GM19099 (cell line): Measurements from ENCODE around the gene TSPOAP1.

ENCODE experiments used
- POLR2A ChIP-seq: IDR thresholded peaks from 3 replicates; pipeline ENCODE4 v1.6.1; 2011; ENCODE audit warnings: low read depth; ENCODE audit not compliant: insufficient read length; ENCODE audit errors: extremely low read depth

The TSPOAP1 gene

GRCh38 chr17:58300336-58300735, 28.3 kb downstream of the TSPOAP1 start:
- no peak for TF ChIP-seq POLR2A

- TF ChIP-seq POLR2A = no peak
Measured at GRCh38 chr17:58294034-58294433, 34.6 kb downstream of the TSPOAP1 start.

- no peak for TF ChIP-seq POLR2A
Measured at GRCh38 chr17:58291246-58291645, 37.3 kb downstream of the TSPOAP1 start.

- no peak for TF ChIP-seq POLR2A
Measured at GRCh38 chr17:58289869-58290268, 38.7 kb downstream of the TSPOAP1 start.

DNA sequence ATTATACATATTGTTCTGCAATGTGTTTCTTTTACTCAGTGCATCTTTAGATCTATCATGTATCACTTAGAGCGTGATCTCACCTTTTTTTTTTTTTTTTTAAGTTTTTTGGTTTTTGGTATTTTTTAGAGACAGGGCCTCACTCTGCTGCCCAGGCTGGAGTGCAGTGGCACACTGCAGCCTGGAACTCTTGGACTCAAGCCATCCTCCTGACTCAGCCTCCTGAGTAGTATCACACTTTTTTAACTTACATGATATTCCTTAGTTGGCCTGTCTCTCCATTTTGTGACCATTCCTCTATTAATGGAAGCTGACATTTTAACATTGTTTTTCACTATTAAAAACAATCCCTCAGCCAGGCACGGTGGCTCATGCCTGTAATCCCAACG, 43.2 kb downstream of the TSPOAP1 start:
- TF ChIP-seq POLR2A = no peak

GRCh38 chr17:58284613-58285421, 43.8 kb downstream of the TSPOAP1 start:
- no peak for TF ChIP-seq POLR2A

GRCh38 chr17:58283674-58284612, 44.7 kb downstream of the TSPOAP1 start:
- no peak for TF ChIP-seq POLR2A

DNA sequence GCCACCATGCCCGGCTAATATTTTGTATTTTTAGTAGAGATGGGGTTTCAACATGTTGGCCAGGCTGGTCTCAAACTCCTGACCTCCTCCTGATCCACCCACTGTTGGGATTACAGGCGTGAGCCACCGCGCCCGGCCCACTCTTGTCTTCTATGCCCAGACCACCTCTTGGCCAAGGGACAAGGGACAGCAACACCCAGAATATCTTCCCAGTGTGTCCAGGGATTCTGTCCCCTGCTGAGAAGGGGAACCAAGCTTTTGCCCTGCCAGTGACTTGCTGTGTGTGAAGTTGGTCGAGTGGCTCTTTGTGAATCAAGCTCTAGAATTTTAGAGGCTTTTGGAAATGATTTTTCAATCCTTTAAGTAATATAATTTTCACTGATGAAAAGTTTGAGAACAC, 46.2 kb downstream of the TSPOAP1 start:
- no peak for TF ChIP-seq POLR2A

- no peak for TF ChIP-seq POLR2A
Measured at GRCh38 chr17:58281511-58282011, 47.0 kb downstream of the TSPOAP1 start.

DNA sequence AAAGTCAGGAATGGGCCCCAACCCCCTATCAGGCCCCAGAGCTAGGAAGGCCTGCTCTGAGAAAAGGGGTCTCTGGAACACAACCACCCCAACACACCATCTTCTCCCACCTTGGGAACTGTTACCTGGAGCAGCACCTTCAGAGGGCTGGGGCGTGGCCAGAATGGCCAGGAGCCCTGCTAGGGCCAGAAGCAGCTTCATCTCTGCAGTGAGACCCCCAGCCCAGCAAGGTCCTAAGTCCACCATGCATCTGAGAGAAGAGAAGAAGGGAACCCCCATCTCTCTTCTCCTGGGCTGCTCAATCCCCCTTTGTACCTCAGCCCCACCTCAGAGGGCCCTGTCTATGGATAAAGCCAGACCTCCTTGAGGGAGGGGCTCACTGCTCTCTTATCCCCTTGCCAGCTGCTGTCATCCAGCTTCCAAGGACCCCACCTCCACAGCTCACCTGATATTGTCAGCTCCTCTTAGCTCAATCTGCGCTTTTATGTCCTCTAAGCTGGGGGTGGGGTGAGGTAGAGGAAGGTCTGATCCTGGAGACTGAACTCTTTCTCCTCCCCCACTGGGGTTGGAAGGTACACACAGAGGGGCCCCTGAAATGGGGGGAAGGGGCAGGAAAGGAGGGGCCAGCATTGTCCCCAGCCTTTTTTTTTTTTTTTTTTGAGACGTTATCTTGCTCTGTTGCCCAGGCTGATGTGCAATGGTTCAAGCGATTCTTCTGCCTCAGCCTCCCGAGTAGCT, 47.9 kb downstream of the TSPOAP1 start, which contains the start of gene MPO:
Gene MPO (minus strand): TSS at position 456 of the 738 bp plus-strand sequence. CDS start 177 bp downstream, at position 279.
- no peak for TF ChIP-seq POLR2A

GRCh38 chr17:58279736-58280479, 48.7 kb downstream of the TSPOAP1 start:
- TF ChIP-seq POLR2A = no peak

DNA sequence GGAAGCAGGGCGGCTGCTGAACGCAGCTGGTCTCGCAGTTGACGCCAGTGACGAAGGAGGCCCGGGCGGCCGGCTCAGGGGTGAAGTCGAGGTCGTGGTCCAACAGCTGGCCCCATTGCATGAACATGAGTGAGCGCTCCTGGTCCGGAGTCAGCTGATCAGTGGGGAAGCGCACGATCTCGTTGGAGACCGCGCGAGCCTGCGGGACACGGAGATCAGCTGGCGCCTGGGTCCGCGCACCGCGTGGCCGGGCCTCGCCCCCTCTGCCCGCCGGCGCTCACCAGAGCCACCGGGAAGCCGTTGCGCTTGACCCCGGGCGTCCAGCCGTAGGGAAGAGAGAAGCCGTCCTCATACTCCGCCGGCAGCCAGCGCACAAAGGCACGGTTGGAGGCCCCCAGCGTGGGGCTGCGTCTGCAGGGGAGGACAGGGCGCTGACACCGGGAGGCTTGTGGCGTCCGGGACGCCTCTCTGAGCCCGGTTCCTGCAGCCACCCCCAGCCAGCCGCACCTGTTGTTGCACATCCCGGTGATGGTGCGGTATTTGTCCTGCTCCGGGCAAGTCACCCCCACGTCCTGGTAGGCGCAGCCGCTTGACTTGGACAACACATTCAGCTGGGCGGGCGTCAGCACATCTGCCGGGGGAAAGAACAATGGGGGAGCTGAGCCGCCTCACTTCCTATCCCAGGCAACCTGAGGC, 49.4 kb downstream of the TSPOAP1 start:
- TF ChIP-seq POLR2A = no peak

- TF ChIP-seq POLR2A = no peak
Measured at GRCh38 chr17:58278661-58279015, 50.0 kb downstream of the TSPOAP1 start.
